Adipocyte (in vitro differentiated cells): ENCODE results near the gene PRODH2.
"Not testable (repeated sequence)": the region's sequence is repeated elsewhere in the genome, so short reads cannot be mapped to it uniquely, and the experiment has no call there.

Experiments
- DNase-seq: peaks from one replicate; pipeline ENCODE4 v3.0.0-alpha.2; 2015; ENCODE audit warnings: low read depth
- H3K27me3 ChIP-seq: replicated peaks from 2 replicates; pipeline ENCODE4 v1.7.0; 2013; ENCODE audit warnings: mild to moderate bottlenecking, low read length, moderate library complexity; ENCODE audit not compliant: control insufficient read depth, insufficient read depth
- H3K36me3 ChIP-seq: 2 replicates; pipeline ENCODE4 v1.7.0; 2013; ENCODE audit warnings: low read length, mild to moderate bottlenecking, moderate library complexity; ENCODE audit not compliant: control insufficient read depth, insufficient read depth, severe bottlenecking
- H3K4me1 ChIP-seq: 2 replicates; pipeline ENCODE4 v1.7.0; 2013; ENCODE audit warnings: mild to moderate bottlenecking, low read length, moderate library complexity; ENCODE audit not compliant: control insufficient read depth, insufficient read depth
- H3K4me3 ChIP-seq: 2 replicates; pipeline ENCODE4 v1.7.0; 2013; ENCODE audit warnings: mild to moderate bottlenecking, low read length, moderate library complexity
- H3K9ac ChIP-seq: 2 replicates; pipeline ENCODE4 v1.7.0; 2013; ENCODE audit warnings: mild to moderate bottlenecking, low read length, moderate library complexity
- H3K9me3 ChIP-seq: 2 replicates; pipeline ENCODE4 v1.7.0; 2013; ENCODE audit warnings: mild to moderate bottlenecking, low read length, moderate library complexity; ENCODE audit not compliant: control insufficient read depth

Gene PRODH2

GRCh38 chr19:35776102-35776788 is 36.4 kb downstream of the PRODH2 start:
- Histone ChIP-seq H3K27me3 (no peaks in the 10 kb centered on the region), H3K9me3 (no peaks in the 10 kb centered on the region), H3K4me3 (no peak overlapping the region), H3K9ac (no peak overlapping the region), H3K36me3 (no peaks in the 10 kb centered on the region), H3K4me1 (peaks cover 13% of the 10 kb centered on the region)
- no peak for DNase-seq

- peak within 1 kb of the TSS; percentile 82 for H3K4me3 ChIP-seq
Observed at GRCh38 chr19:35775298-35776101, 37.1 kb downstream of the PRODH2 start, which contains the start of gene ARHGAP33. TSS of gene ARHGAP33 (plus strand) at chr19:35775564. CDS start at chr19:35775659, 95 bp downstream.

DNA sequence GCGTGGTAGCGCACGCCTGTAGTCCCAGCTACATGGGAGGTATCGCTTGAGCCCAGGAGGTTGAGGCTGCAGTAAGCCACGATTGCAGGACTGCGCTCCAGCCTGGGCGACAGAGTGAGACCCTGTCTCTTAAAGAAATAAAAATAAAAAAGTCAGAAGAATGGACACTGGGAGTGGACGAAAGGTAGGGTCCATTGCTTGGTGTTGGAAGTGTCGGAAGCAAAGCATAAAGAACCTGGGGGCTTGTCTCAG is 37.7 kb downstream of the PRODH2 start:
- H3K36me3 ChIP-seq = no peaks in the 10 kb centered on the region

More at GRCh38 chr19:35775298-35776101, 37.1 kb downstream of the PRODH2 start, which contains the start of gene ARHGAP33:
- Histone ChIP-seq H3K4me1 (peaks cover 13% of the 10 kb centered on the region), H3K9ac (peak within 1 kb of the TSS; percentile 68), H3K27me3 (no peaks in the 10 kb centered on the region), H3K36me3 (no peaks in the 10 kb centered on the region), H3K9me3 (no peaks in the 10 kb centered on the region)
- DNase-seq = peak; percentile 100

GRCh38 chr19:35774274-35775045 is 38.2 kb downstream of the PRODH2 start:
- no peak for DNase-seq
- Histone ChIP-seq H3K36me3 (no peaks in the 10 kb centered on the region), H3K4me3 (peak overlapping the region; percentile 82), H3K4me1 (peaks cover 13% of the 10 kb centered on the region), H3K9me3 (no peaks in the 10 kb centered on the region), H3K9ac (peak overlapping the region; percentile 18), H3K27me3 (no peaks in the 10 kb centered on the region)

More for the DNA sequence above, 37.7 kb downstream of the PRODH2 start:
- DNase-seq = no peak
- Histone ChIP-seq H3K4me1 (peaks cover 13% of the 10 kb centered on the region), H3K27me3 (no peaks in the 10 kb centered on the region), H3K9me3 (no peaks in the 10 kb centered on the region), H3K9ac (peak overlapping the region; percentile 18), H3K4me3 (peak overlapping the region; percentile 82)

DNA sequence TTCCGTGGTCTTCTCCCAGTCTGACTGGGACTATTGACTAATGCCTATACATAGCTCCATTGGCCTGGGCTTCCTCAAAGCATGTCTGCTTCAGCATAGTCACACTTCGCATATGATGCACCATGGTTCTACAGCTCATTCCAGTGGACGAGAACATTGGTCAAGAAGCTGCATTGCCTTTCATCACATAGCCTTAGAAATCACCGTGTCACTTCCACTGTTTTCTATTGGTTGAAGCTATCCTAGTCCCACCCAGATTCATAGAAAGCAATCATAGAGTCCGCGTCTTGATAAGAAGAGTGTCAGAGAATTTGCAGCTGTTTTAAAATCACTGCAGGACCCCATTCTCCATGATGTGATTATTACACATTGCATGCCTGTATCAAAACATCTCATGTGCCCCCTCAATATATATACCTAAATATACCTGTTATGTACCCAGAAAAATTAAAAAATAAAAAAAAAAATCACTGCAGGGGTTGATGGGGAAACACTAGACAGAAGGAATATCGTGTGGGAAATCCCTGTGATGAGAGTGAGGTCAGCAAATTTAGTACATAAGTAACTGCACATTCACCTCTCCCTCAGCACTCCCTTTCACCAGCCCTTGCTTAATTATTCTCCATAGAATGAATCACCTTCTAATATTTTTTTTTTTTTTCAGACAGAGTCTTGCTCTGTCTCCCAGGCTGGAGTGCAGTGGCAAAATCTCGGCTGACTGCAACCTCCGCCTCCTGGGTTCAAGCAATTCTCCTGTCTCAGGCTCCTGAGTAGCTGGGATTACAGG is 39.4 kb downstream of the PRODH2 start:
- no peak for DNase-seq
- Histone ChIP-seq H3K36me3 (no peaks in the 10 kb centered on the region), H3K4me3 (no peak overlapping the region), H3K9ac (no peak overlapping the region), H3K4me1 (peaks cover 13% of the 10 kb centered on the region), H3K9me3 (no peaks in the 10 kb centered on the region), H3K27me3 (no peaks in the 10 kb centered on the region)

DNA sequence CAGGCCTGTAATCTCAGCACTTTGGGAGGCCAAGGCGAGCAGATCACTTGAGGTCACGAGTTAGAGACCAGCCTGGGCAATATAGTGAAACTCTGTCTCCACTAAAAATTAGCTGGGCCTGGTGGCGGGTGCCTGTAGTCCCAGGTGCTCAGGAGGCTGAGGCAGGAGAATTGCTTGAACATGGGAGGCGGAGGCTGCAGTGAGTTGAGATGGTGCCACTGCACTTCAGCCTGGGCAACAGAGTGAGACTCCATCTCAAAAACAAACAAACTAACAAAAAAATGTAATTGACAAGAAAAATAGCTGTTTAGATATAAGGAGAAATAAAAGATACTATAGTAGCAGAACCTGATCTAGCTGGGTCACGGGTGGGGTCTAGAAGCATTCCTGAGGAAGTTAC is 40.3 kb downstream of the PRODH2 start:
- not testable (repeated sequence) for H3K9me3 ChIP-seq, H3K9ac ChIP-seq, H3K4me3 ChIP-seq, DNase-seq, H3K27me3 ChIP-seq, H3K36me3 ChIP-seq
- H3K4me1 ChIP-seq = peaks cover 13% of the 10 kb centered on the region

GRCh38 chr19:35768082-35768421 is 44.6 kb downstream of the PRODH2 start:
- Histone ChIP-seq H3K27me3 (no peaks in the 10 kb centered on the region), H3K36me3 (peaks cover 13% of the 10 kb centered on the region), H3K4me3 (no peak overlapping the region), H3K4me1 (no peaks in the 10 kb centered on the region), H3K9ac (no peak overlapping the region), H3K9me3 (no peaks in the 10 kb centered on the region)
- DNase-seq = no peak

DNA sequence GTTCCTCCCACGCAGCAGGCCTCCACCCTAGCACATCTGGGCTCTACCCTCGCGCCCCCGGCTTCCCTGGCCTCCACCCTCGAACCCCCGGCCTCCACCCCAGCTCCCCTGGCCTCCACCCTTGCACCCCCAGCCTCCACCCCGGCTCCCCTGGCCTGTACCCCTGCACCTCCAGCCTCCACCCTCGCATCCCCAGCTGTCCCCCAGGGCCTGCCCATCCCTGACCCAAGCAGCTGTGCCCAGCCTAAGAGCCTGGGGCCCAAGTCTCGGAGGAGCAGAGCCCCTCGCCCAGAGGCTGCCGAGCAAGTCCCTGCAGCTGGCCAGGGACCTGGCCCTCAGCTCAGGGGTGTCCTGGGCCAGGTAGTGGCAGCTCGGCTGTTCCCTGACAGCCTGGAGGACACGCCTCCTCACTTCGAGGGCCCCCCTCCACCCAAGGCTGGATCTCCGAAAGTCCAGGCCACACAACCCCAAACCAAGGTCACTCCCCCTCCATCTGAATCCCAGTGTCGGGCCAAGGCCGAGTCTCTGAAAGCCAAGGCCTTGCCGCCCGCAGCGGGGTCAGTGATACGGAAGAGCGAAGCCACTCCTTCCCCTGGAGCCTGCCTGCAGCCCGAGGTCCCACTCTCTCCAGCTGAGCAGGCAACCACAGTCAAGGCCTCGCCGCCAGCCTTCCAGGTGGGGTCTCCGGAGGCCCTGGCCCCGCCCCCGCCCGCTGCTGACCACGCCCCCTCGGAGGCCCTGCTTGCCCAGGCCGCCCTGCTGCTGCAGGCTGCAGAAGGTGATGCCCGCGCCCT is 45.2 kb downstream of the PRODH2 start:
- Histone ChIP-seq H3K4me3 (no peak overlapping the region), H3K9me3 (no peaks in the 10 kb centered on the region), H3K36me3 (peaks cover 13% of the 10 kb centered on the region), H3K4me1 (no peaks in the 10 kb centered on the region), H3K27me3 (no peaks in the 10 kb centered on the region), H3K9ac (no peak overlapping the region)
- DNase-seq = no peak

DNA sequence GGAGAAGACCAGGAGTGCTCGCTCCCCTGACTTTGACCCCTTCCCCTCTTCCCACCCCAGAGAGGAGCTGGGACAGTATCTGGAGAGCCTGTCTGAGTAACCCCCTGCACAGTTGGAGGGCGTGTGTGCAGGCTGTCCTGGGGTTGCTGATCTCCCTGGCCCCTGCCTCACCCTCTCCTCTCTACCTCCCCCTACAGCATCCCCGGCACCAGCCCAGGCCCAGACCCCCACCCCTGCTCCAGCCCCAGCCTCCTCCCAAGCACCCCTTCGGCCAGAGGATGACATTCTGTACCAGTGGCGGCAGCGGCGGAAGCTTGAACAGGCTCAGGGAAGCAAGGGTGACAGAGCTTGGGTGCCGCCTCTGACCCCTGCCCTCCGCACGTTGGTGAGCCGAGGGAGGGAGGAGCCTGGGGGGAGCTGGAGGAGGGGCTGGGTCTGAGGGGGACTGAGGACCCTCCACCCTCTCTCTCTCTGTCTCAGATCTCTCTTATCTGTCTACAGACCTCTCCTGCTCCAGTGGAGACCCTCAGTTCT is 46.0 kb downstream of the PRODH2 start:
- no peak overlapping the region for H3K4me3 ChIP-seq
- no peaks in the 10 kb centered on the region for H3K27me3 ChIP-seq
- DNase-seq = no peak
- H3K9me3 ChIP-seq = no peaks in the 10 kb centered on the region
- no peak overlapping the region for H3K9ac ChIP-seq
- no peaks in the 10 kb centered on the region for H3K4me1 ChIP-seq
- peaks cover 19% of the 10 kb centered on the region for H3K36me3 ChIP-seq
